DOHH2 (cell line): ENCODE measurements around the gene GFRA1.

Experiments
- EZH2phosphoT487 ChIP-seq: fragments of 200-600 bp; sonication (generic); IDR thresholded peaks from 2 replicates; pipeline ENCODE4 v1.6.1; 2017; ENCODE audit warnings: borderline replicate concordance, mild to moderate bottlenecking, antibody characterized with exemption, low read length, moderate library complexity, mixed read lengths
- TF ChIP-seq, protein P1 (sequence below): fragments of 200-600 bp; sonication (generic); IDR thresholded peaks from one replicate; pipeline ENCODE4 v1.5.1; 2014; ENCODE audit warnings: antibody characterized with exemption, mild to moderate bottlenecking, low read depth, low read length; ENCODE audit not compliant: poor library complexity, severe bottlenecking

DNA sequence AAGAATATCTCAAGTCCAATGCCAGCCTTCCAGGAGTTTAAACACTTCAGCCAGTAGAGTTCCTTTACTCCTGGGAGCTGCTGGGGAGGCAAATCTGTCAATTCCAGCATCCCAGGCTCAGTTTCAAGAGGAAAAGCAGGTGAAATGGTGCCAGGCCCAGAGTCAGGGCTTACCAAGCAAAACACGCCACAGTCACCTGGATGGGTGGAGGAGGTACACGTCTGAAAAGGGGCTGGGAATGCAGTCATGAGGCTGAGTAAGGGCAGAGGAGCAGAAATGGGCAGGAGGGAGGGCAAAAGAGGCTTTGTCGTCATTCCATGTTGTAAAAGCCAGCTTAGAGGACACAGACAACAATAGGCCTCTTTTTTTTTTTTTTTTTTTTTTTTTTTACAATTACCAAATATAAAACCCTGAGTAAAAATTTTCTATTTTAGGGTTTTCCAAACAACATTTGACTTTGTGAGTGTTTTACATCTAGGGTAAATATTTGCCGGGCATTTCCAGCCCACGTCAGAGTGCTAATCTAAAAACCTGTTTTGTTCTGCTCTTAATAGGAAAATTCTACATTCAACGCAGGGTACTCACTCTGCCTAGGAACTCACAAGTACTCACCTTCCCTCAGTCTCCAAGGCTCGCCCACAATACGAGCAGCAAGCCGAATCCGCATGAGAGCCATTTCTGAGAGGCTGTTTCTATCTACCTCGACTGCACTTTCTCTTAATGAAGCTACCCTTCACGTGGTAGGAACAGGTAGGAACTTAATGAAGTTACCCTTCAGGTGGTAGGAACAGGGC, 21.2 kb downstream of the GFRA1 start:
- TF ChIP-seq, protein P1, sequence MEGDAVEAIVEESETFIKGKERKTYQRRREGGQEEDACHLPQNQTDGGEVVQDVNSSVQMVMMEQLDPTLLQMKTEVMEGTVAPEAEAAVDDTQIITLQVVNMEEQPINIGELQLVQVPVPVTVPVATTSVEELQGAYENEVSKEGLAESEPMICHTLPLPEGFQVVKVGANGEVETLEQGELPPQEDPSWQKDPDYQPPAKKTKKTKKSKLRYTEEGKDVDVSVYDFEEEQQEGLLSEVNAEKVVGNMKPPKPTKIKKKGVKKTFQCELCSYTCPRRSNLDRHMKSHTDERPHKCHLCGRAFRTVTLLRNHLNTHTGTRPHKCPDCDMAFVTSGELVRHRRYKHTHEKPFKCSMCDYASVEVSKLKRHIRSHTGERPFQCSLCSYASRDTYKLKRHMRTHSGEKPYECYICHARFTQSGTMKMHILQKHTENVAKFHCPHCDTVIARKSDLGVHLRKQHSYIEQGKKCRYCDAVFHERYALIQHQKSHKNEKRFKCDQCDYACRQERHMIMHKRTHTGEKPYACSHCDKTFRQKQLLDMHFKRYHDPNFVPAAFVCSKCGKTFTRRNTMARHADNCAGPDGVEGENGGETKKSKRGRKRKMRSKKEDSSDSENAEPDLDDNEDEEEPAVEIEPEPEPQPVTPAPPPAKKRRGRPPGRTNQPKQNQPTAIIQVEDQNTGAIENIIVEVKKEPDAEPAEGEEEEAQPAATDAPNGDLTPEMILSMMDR: no peak
- TF ChIP-seq EZH2phosphoT487: no peak
